ENCODE measurements around the gene OR6C70.
"Not testable (repeated sequence)": the region's sequence is repeated elsewhere in the genome, so short reads cannot be mapped to it uniquely, and the experiment has no call there.

OR6C70 gene

DNA sequence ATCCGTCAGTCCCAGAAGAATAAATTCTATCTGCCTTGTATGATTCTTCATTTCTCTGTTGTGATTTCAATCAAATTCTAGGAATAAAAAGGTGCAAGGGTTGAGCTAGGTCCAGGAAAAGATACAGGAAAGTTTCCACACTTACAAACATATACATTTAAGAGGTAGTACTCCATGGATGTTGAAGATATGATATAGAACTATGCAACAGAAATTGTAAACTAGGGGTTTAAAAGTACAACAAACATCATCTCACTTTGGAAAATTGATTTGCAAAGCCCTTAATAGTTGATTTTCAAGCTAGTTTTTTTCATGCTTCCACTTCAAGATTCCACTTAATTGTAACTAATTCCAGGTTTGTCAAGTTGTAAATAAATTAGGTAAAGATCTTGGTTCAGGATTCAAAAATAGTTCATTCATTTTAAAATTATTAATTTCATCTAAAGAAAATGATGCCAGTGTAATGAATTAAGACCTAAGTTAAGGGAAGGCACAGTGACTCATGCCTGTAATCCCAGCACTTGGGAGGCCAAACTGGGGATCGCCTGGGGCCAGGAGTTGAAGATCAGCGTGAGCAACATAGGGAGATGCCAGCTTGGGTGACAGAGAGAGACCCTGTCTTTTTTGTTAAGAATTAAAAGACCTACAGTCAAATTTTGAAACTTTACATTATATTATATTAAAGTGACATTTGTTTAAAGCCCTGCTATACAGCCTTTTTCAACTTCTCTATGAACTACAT, at the start of gene OR6C70:
Gene OR6C70, minus strand, starts transcription at position 51 of the 742 bp plus-strand sequence. Its CDS starts 0 bp downstream, at position 51.
- no peak for DNase-seq (ENCODE audit: low read depth)

DNA sequence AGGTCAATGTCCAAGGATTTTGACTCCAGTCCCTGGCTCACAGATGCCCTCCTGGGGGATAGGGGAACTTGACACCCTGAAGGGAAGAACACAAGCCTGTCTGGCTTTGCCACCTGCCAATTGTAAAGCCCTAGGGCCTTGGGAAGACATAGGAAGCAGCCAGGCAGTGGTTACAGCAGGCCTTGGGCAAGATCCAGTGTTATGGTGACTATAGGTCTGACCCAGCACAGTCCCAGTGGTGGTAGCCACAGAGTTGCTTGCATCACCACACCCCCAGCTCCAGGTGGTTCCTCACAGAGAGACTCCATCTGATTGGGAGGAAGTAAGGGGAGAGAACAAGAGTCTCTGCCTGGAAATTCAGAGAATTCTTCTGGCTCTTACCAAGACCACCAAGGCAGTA, 46.5 kb upstream of the OR6C70 start:
- DNase-seq (ENCODE audit: low read depth), result no peak

DNA sequence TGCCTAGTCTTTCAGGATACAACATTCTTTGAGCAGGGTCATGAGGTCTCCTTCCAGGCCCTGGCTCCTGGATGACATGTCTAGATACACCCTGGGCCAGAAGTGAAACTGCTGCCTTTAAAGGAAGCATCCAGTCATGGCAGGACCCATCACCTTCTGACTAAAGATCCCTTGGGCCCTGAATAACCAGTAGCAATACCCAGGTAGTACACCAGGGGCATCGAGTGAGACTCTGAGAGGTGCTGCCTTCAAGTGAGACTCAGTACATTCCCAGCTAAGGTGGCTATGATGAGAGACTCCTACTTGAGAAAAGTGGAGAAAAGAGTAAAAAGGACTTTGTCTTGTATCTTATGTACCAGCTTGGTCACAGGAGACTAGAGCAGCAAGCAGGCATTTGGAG, 45.8 kb upstream of the OR6C70 start:
- DNase-seq (ENCODE audit: low read depth), result no peak

DNA sequence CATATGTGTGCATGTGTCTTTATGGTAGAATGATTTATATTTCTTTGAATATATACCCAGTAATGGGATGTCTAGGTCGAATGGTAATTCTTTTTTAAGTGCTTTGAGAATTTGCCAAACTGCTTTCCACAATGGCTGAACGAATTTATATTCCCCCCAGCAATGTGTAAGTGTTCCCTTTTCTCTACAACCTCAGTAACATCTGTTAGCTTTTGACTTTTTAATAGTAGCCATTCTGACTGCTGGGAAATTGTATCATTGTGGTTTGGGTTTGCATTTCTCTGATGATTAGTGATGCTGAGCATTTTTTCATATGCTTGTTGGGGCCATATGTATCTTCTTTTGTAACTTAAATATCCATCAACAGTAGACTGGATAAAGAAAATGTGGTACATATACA, 31.7 kb upstream of the OR6C70 start:
- DNase-seq (ENCODE audit: low read depth), result no peak

DNA sequence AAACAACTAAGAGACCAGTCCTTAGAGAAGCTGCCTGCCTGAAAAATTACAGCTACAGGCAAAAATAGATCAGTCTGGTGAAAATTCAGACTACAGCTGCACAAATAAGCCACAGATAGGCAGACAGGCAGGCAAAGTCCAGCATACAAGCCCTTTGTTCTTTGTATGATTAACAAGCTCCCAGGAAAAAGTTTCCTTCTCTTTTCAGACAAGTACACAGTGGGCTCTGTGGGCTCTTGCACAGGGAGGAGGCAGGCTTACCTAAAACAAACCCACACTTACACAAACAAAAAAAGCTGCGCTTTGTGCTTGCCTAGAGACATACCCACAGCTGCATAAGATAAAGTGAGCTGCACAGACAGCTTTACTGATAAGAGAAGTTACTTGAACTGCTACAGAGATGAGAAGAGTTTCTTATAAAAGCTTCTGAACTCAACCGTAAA, 29.9 kb upstream of the OR6C70 start:
- DNase-seq (ENCODE audit: low read depth), result no peak

DNA sequence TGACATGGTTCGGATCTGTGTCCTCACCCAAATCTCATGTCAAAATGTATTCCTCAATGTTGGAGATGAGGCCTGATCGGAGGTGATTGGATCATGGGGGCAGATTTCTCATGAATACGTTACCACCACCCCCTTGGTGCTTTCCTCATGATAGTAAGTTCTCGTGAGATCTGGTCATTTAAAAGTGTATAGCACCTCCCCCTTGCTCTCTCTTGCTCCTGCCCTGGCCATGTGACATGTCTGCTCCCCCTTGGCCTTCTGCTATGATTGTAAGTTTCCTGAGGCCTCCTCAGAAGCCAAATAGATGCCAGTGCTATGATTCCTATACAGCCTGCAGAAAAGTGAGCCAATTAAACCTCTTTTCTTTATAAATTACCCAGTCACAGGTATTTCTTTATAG, 29.3 kb upstream of the OR6C70 start:
- DNase-seq (ENCODE audit: low read depth), result no peak

DNA sequence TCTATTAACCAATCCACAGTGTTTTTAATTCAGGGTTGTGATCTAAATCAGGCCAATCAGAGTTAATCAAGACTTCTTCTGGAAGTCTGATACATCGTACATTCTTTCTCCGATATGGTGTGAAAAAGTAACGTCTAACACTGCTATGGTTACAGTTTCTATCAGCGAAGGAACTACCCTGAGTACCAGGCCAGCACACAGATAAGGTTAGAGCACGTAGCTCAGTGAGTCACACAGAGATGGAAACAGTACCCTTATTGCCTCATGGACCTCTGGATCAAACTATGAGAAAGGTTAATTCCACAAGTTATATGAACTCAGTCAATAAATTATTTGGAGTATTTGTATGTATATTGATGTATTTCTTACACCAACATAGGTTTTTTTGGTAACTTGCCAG, 25.6 kb upstream of the OR6C70 start:
- no peak for DNase-seq (ENCODE audit: low read depth)

DNA sequence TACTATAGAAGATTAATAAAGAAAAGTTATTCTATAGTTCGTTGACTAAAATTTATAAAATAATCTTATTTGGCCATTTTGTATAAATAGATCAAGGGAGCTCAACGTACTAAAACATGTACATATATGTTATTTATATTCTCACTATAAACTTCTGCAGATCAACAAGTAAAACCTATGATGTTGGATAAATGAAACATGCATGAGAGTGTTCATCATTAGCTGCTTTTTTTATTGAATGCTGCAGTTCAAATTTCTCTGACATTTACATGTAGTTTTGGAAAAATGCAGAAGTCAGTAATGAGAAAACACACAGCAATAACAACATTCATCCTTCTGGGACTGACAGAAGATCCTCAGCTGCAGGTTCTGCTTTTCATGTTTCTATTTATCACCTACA, 22.1 kb upstream of the OR6C70 start, which contains the start of gene OR6C68:
Gene OR6C68, plus strand, starts transcription at position 301 of the 400 bp plus-strand sequence. Its CDS starts 0 bp downstream, at position 301.
- DNase-seq (ENCODE audit: low read depth), result no peak

DNA sequence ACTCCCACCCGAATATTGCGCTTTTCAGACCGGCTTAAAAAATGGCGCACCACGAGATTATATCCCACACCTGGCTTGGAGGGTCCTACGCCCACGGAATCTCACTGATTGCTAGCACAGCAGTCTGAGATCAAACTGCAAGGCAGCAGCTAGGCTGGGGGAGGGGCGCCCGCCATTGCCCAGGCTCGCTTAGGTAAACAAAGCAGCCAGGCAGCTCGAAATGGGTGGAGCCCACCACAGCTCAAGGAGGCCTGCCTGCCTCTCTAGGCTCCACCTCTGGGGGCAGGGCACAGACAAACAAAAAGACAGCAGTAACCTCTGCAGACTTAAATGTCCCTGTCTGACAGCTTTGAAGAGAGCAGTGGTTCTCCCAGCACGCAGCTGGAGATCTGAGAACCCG, 14.3 kb upstream of the OR6C70 start:
- not testable (repeated sequence) for DNase-seq (ENCODE audit: low read depth)

DNA sequence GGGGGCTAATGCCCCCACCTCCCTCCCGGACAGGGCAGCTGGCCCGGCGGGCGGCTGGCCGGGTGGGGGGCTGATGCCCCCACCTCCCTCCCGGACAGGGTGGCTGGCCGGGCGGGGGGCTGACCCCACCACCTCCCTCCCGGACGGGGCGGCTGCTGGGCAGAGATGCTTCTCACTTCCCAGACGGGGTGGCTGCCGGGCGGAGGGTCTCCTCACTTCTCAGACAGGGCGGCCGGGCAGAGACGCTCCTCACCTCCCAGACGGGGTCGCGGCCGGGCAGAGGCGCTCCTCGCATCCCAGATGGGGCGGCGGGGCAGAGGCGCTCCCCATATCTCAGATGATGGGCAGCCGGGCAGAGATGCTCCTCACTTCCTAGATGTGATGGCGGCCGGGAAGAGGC, 9.2 kb upstream of the OR6C70 start:
- DNase-seq (ENCODE audit: low read depth), result not testable (repeated sequence)

DNA sequence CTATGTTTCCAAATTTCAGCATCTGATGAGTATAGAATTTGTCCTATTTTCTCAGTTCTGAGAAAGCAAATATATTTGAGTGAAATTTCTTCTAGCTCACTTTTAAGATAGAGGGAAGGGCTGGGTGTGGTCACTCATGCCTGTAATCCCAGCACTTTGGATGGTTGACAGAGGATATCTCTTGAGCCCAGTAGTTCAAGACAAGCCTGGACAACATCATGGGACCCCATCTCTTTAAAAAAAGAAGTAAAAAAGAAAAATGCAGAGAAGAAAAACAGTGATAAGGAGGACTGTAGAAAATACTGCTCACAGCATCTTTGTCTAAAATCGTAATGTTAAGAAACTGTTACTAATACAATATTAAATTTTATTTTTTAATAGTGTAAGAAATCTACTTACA, 2.3 kb upstream of the OR6C70 start:
- DNase-seq (ENCODE audit: low read depth), result no peak

DNA sequence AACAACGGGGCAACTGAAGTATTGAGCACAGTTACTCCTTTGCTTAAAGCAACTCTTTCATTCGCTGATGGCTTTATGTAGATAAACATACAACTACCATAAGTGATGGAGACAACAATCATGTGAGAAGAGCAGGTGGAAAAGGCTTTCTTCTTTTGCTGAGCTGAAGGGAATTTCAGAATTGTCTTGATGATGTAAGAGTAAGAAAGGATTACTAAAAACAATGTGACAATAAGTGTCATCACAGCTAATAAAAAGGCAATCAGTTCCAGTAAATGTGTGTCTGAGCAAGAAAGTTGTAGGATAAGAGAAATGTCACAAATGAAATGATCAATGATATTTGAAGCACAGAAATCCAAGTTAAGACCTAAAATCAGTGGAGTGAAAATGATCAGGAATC, 647 bp downstream of the OR6C70 start:
- DNase-seq (ENCODE audit: low read depth), result no peak

DNA sequence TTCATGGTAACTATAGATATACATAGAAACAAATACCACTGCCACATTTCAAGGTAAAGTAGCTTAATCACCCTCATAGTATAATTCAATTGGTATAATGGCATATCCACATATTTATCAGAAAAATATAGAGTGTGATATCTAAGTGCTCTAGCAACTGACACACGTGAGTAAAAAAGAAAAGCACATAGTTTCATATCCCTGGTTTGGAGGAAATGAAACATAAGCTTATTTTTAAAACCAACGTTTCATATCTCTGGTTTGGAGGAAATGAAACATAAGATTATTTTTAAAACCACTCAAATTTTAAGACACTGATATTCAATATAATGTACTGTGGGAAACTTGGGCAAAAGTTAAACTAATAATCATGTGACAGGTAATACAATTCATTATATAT, 2.1 kb downstream of the OR6C70 start:
- no peak for DNase-seq (ENCODE audit: low read depth)

DNA sequence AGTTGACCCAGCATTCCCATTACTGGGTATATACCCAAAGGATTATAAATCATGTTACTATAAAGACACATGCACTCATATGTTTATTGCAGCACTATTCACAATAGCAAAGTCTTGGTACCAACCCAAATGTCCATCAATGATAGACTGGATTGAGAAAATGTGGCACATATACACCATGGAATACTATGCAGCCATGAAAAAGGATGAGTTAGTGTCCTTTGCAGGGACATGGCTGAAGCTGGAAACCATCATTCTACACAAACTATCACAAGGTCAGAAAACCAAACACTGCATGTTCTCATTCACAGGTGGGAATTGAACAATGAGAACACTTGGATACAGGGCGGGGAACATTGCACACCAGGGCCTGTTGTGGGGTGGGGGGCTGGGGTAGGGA, 5.0 kb downstream of the OR6C70 start:
- not testable (repeated sequence) for DNase-seq (ENCODE audit: low read depth)

DNA sequence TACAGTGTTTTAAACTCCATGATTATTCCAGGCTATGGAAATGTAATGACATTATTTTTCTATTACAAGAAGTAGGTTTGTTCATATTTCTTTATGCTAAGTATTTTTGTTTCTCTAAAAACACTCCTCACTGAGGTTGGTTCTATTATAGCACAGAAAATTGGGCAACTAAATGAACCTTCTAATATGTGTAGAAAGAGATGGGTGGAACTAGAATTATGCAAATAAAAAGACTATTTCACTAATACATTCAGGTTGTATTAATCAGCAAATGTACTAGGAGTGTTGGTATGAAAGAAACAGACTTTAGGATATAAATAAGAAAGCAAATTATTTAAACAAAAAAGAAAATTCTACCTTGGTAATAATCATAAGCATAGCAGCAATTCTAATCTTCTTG, 21.1 kb downstream of the OR6C70 start:
- DNase-seq (ENCODE audit: low read depth), result no peak

DNA sequence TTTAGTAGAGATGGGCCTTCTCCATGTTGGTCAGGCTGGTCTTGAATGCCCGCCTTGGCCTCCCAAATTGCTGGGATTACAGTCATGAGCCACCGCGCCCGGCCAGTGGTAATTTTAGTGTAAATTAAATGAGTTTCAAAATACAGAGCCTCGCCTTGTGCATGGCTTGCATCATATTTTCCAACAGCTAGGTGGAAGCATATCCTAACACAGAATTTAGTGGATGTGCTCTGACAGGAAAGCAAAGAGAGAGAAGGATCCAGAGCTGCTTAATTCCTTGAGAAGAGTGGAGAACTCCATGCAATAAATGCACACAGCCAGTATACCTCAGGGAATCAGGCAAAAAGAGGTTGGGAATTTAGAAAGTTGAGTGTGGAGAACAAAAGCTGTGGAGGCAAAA, 23.6 kb downstream of the OR6C70 start:
- DNase-seq (ENCODE audit: low read depth), result no peak

DNA sequence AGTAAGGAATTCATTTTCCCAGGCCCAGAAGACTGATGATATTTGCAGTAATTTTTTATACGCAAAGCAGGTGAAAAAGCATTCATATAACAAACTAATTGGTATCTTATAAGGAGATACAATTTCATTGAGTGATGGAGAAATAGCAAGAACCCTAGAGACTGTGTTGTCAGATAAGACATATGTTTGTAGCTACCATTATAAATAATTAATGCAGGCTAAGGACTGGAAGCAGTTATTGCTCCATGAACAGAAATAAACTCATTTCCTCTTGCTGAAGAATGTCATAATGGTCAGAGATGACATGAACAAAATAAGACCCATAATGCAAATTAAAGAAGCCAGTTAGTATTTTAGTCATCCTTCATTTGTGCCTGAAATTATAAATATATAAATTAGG, 24.6 kb downstream of the OR6C70 start:
- DNase-seq (ENCODE audit: low read depth), result no peak

DNA sequence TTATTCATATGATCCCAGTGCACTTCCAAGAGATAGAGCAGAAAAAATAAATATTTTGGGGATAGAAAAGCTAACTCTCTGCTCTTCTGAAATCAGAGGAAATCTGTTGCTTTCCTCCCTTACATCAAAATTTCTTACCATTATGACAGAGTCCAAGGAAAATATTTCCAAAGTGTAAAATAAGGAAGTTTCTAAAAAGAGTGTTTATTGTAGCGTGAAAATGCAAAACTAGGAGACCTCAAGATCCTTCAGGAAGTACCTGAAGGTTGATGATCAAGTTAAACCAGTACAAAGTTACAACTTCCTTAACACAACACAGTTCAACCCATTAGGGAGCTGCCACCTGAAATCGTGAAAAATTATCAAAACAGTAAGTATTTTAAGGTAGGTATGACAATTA, 26.2 kb downstream of the OR6C70 start, which contains the start of gene OR6C2:
Gene OR6C2, plus strand, starts transcription at position 301 of the 400 bp plus-strand sequence. CDS start 8,138 bp downstream, outside the sequence.
- DNase-seq (ENCODE audit: low read depth), result no peak

DNA sequence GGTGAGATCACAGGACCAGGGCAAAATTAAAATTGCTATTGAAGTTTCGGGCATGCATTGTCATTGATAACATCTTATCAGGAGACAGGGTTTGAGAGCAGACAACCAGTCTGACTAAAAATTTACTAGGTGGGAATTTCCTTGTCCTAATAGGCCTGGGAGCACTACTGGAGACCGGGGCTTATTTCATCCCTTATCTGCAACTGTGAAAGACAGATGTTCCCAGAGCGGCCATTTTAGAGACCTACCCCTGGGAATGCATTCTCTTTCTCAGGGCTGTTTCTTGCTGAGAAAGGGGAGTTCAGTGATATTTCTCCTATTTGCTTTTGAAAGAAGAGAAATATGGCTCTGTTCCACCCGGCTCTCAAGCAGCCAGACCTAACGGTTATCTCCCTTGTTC, 28.7 kb downstream of the OR6C70 start:
- not testable (repeated sequence) for DNase-seq (ENCODE audit: low read depth)

DNA sequence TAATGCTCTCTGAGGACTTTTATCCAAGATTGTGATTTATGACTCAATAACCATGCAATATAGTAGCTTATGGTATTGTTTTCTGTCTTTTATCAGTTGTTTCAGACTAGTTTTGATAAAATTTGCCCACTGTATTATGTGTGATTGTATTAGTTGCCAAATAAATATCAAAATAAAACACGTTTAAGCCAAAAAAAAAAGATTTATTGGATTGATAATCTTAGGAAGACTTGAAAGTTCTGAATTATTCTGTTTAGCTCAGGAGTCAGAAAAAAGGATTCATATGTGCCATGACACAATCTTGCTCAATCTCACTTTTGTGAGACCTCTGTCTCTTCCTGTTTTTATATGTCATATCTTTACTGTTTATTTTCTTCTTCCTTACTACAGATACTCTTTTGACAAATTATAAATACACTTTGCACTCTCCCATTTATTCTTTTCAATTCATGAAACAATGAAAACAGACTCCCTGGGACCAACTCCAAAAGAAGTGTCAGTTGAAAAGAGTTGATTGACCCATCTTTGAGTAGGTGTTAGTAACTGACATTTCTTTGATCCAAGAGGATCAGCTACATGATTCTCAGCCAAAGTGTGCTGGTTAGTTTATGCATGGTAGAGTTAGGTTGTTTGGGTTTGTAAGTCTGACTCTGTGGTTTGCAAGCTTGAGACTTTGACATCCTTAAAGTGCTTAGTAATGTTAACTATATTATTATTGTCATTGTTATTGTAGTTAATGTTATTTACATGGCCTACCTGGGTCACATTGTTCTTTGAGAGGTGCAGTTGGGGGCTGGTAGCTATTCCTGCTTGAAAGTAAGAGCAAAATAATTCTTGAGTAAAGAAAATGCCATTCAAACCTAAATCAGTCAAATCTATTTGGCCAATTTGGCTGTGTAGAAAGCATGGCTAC, 41.4 kb downstream of the OR6C70 start:
- no peak for DNase-seq (ENCODE audit: low read depth)

DNA sequence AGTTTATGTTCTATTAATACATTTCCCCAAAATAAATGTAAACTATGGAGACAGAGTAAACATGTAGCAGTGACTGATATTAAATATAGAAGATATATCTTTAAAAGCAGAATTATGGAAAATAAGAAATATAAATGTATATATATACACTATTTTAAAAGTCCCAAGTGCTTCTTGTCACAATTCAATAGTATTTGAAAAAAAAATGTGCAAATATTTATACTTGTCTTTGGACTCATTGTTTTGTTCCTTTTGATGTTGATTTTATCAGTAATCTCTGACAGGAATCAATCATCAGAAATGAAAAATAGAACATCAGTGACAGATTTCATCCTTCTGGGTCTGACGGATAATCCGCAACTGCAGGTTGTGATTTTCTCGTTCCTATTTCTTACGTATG, 44.0 kb downstream of the OR6C70 start, which contains the start of gene OR6C76:
Gene OR6C76, plus strand, starts transcription at position 301 of the 400 bp plus-strand sequence. Its CDS starts 0 bp downstream, at position 301.
- no peak for DNase-seq (ENCODE audit: low read depth)

DNA sequence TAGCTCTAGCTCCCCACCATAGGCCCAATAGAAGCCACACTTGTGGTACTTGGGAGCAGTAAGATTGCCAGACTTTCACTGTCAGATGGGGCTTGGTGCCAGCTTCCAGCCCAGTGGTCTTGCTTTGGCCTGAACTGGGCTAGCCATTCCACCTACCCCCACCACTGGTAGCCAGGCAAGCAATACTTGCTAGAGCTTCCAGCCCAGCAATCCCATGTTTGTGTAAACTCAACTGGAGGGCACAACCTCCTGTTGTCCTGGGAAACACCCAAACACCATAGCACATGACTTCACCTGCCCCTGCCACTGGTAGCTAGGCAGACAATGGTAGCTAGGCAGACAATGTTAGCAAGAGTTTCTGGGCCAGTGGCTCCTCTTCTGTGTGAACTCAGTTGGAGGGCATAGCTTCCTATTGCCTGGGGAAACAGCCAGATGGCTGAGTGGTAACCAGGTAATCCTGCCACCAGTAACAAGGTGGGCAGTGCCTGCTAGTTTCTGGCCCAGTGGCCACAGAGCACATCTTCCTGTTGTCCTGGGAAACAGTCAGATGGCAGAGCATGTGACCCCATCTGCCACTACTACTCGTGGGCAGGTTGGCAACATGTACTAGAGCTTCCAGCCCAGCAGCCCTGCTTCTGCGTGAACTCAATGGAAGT, 49.5 kb downstream of the OR6C70 start:
- DNase-seq (ENCODE audit: low read depth), result no peak

Measured in stimulated activated CD8-positive, alpha-beta memory T cell treated with anti-CD3 and anti-CD28 coated beads, Interleukin-7, amount 100 ng/mL, for 24 hours (primary cell).